GM10847 (cell line): Measurements from ENCODE around the gene ACADSB.

ENCODE experiments used
- POLR2A ChIP-seq: IDR thresholded peaks from 2 replicates; pipeline ENCODE4 v1.6.1; 2011; ENCODE audit not compliant: insufficient read length; ENCODE audit errors: extremely low read depth

ACADSB gene

GRCh38 chr10:123100030-123100762 is 91.4 kb downstream of the ACADSB start:
- TF ChIP-seq POLR2A = no peak

GRCh38 chr10:123101872-123102271 is 93.1 kb downstream of the ACADSB start:
- no peak for TF ChIP-seq POLR2A

- no peak for TF ChIP-seq POLR2A
Measured at GRCh38 chr10:123102673-123103072, 93.9 kb downstream of the ACADSB start.

- no peak for TF ChIP-seq POLR2A
Measured at GRCh38 chr10:123103944-123104343, 95.1 kb downstream of the ACADSB start.
